Hematopoietic multipotent progenitor cell treated with erythropoietin and hydrocortisone succinate and interleukin-3 and kit ligand, for 4 days (in vitro differentiated cells): ENCODE results near the gene SPG7.

Experiments
- DNase-seq: peaks from one replicate; pipeline ENCODE4 v3.0.0-alpha.2; 2015

Gene SPG7

GRCh38 chr16:89602952-89603590 lies 94.9 kb downstream of the SPG7 start:
- no peak for DNase-seq

- DNase-seq: no peak
Measured at GRCh38 chr16:89604764-89605163, 96.6 kb downstream of the SPG7 start.

- DNase-seq: no peak
Measured at GRCh38 chr16:89605186-89605970, 97.2 kb downstream of the SPG7 start.

- DNase-seq: no peak
Measured at GRCh38 chr16:89606006-89606405, 97.8 kb downstream of the SPG7 start.
